ENCODE results near the gene ATOH7. TPM values are rescaled to one million over a fixed set of nuclear protein-coding genes. Genes with fewer than 3 reads are reported as not detected.
"Not testable (repeated sequence)": the region's sequence is repeated elsewhere in the genome, so short reads cannot be mapped to it uniquely, and the experiment has no call there.

The ATOH7 gene
- total RNA-seq, 4 donors from 2014 or later = 0.38 to 0.99 (median 0.49) TPM; not detected in 1

- DNase-seq (ENCODE audit: low spot score in 2 of 2) = no peak
- intact Hi-C loops (cut with DNase I; ENCODE audit: low total_unique reads) = no loop called here
- WGBS, 2 donors = 60 to 68% methylated on average over 10 of the region's 10 CpGs
Measured at GRCh38 chr10:68208424-68209042, 23.4 kb downstream of the ATOH7 start.

GRCh38 chr10:68202960-68203353, 29.0 kb downstream of the ATOH7 start:
- no peak for DNase-seq (ENCODE audit: low spot score in 2 of 2)
- no peak overlapping the region for H3K4me3 ChIP-seq (ENCODE audit: low read depth, poor library complexity, severe bottlenecking)
- TF ChIP-seq CTCF (IDR thresholded peaks at IDR 0.05) (no peak), POLR2A (IDR thresholded peaks at IDR 0.05) (no peak)
- intact Hi-C loops (cut with DNase I; ENCODE audit: low total_unique reads) = no loop called here
- 33 to 45% methylated on average over 5 of the region's 5 CpGs for WGBS, 2 donors

More at GRCh38 chr10:68208424-68209042, 23.4 kb downstream of the ATOH7 start:
- TF ChIP-seq CTCF (IDR thresholded peaks at IDR 0.05) (no peak), POLR2A (IDR thresholded peaks at IDR 0.05) (no peak)
- no peak overlapping the region for H3K4me3 ChIP-seq (ENCODE audit: low read depth, poor library complexity, severe bottlenecking)

GRCh38 chr10:68196701-68197100, 35.2 kb downstream of the ATOH7 start:
- TF ChIP-seq CTCF (IDR thresholded peaks at IDR 0.05) = no peak
- TF ChIP-seq POLR2A (IDR thresholded peaks at IDR 0.05) = no peak
- WGBS, 2 donors = 48 to 60% methylated on average over 3 of the region's 3 CpGs
- intact Hi-C loops (cut with DNase I; ENCODE audit: low total_unique reads) = no loop called here
- H3K4me3 ChIP-seq (ENCODE audit: low read depth, poor library complexity, severe bottlenecking) = no peak overlapping the region
- DNase-seq (ENCODE audit: low spot score in 2 of 2) = no peak

- H3K4me3 ChIP-seq (ENCODE audit: low read depth, poor library complexity, severe bottlenecking); intact Hi-C loops (cut with DNase I; ENCODE audit: low total_unique reads); DNase-seq (ENCODE audit: low spot score in 2 of 2): not testable (repeated sequence)
- 90 to 94% methylated on average over 2 of the region's 2 CpGs for WGBS, 2 donors
Measured at GRCh38 chr10:68195776-68196175, 36.1 kb downstream of the ATOH7 start.

GRCh38 chr10:68194290-68194689, 37.6 kb downstream of the ATOH7 start:
- DNase-seq (ENCODE audit: low spot score in 2 of 2) = no peak
- TF ChIP-seq CTCF (IDR thresholded peaks at IDR 0.05) (no peak), POLR2A (IDR thresholded peaks at IDR 0.05) (no peak)
- no peak overlapping the region for H3K4me3 ChIP-seq (ENCODE audit: low read depth, poor library complexity, severe bottlenecking)
- intact Hi-C loops (cut with DNase I; ENCODE audit: low total_unique reads) = no loop called here
- WGBS, 2 donors = 77 to 96% methylated on average over 6 of the region's 6 CpGs

- no peak for TF ChIP-seq POLR2A (IDR thresholded peaks at IDR 0.05)
- no peak for TF ChIP-seq CTCF (IDR thresholded peaks at IDR 0.05)
- no peak overlapping the region for H3K4me3 ChIP-seq (ENCODE audit: low read depth, poor library complexity, severe bottlenecking)
- WGBS, 2 donors = 63 to 68% methylated on average over 3 of the region's 3 CpGs
- intact Hi-C loops (cut with DNase I; ENCODE audit: low total_unique reads) = no loop called here
- no peak for DNase-seq (ENCODE audit: low spot score in 2 of 2)
Measured at GRCh38 chr10:68192113-68192512, 39.8 kb downstream of the ATOH7 start.
